HG03469 (cell line): Measurements from ENCODE around the gene SNHG17.
"Not testable (repeated sequence)": the region's sequence is repeated elsewhere in the genome, so short reads cannot be mapped to it uniquely, and the experiment has no call there.

Experiments used
- ATAC-seq: cut with Tn5 transposase; IDR thresholded peaks from one replicate; pipeline ENCODE4 v1.9.1; 2021; ENCODE audit warnings: mild to moderate bottlenecking, moderate library complexity, moderate number of reproducible peaks; ENCODE audit not compliant: unreplicated experiment

The SNHG17 gene

GRCh38 chr20:38447931-38448675, 13.0 kb upstream of the SNHG17 start:
- ATAC-seq, result no peak

GRCh38 chr20:38447251-38447661, 12.1 kb upstream of the SNHG17 start:
- ATAC-seq, result no peak

- peak; percentile 59 for ATAC-seq
Observed at GRCh38 chr20:38446441-38447209, 11.5 kb upstream of the SNHG17 start.

- no peak for ATAC-seq
Observed at GRCh38 chr20:38445901-38446425, 10.8 kb upstream of the SNHG17 start.

- ATAC-seq, result no peak
Observed at GRCh38 chr20:38445381-38445796, 10.3 kb upstream of the SNHG17 start.

- ATAC-seq, result no peak
Observed at GRCh38 chr20:38441916-38442315, 6.8 kb upstream of the SNHG17 start.

GRCh38 chr20:38441110-38441509, 6.0 kb upstream of the SNHG17 start:
- ATAC-seq, result not testable (repeated sequence)

GRCh38 chr20:38437796-38438195, 2.7 kb upstream of the SNHG17 start:
- no peak for ATAC-seq

GRCh38 chr20:38435555-38435939, 419 bp upstream of the SNHG17 start:
- ATAC-seq, result no peak

GRCh38 chr20:38434301-38434741, 807 bp downstream of the SNHG17 start:
- no peak for ATAC-seq

- no peak for ATAC-seq
Observed at GRCh38 chr20:38433304-38433972, 1.7 kb downstream of the SNHG17 start.

- ATAC-seq, result not testable (repeated sequence)
Observed at GRCh38 chr20:38432870-38433269, 2.3 kb downstream of the SNHG17 start.

- no peak for ATAC-seq
Observed at GRCh38 chr20:38432292-38432691, 2.8 kb downstream of the SNHG17 start.

- ATAC-seq, result no peak
Observed at GRCh38 chr20:38430679-38431325, 4.3 kb downstream of the SNHG17 start.

GRCh38 chr20:38429301-38429700, 5.8 kb downstream of the SNHG17 start:
- no peak for ATAC-seq

GRCh38 chr20:38428800-38429199, 6.3 kb downstream of the SNHG17 start:
- no peak for ATAC-seq

- no peak for ATAC-seq
Observed at GRCh38 chr20:38427655-38428023, 7.5 kb downstream of the SNHG17 start.

- no peak for ATAC-seq
Observed at GRCh38 chr20:38426006-38426897, 8.9 kb downstream of the SNHG17 start.

- no peak for ATAC-seq
Observed at GRCh38 chr20:38424401-38424800, 10.7 kb downstream of the SNHG17 start.

GRCh38 chr20:38423541-38423940, 11.6 kb downstream of the SNHG17 start:
- no peak for ATAC-seq
